Subcutaneous adipose tissue (tissue), 4 donors: ENCODE measurements around the gene GNG11. TPM values are rescaled to one million over a fixed set of nuclear protein-coding genes. Genes with fewer than 3 reads are reported as not detected.

ENCODE experiments used
- small RNA-seq: library from RNA; depleted of rRNA; stranded (forward); fragments of <200 nt; gene quantifications from one replicate; pipeline ENCODE3, GENCODE V24; 2016
- total RNA-seq, 4 donors: library from RNA; depleted of rRNA; stranded (reverse); fragments of >200 nt; gene quantifications; one replicate each; pipeline ENCODE4 v1.1.0, GENCODE V29; 2016
- TF ChIP-seq, protein P1 (sequence below): fragments of 450-650 bp; IDR thresholded peaks from one replicate; pipeline ENCODE4 v1.5.1; 2016; ENCODE audit warnings: low read depth, mild to moderate bottlenecking, control low read depth, antibody characterized with exemption, moderate library complexity

Gene GNG11
- total RNA-seq, 4 donors from 2014 or later, result 30.8 to 62.4 (median 43.2) TPM

DNA sequence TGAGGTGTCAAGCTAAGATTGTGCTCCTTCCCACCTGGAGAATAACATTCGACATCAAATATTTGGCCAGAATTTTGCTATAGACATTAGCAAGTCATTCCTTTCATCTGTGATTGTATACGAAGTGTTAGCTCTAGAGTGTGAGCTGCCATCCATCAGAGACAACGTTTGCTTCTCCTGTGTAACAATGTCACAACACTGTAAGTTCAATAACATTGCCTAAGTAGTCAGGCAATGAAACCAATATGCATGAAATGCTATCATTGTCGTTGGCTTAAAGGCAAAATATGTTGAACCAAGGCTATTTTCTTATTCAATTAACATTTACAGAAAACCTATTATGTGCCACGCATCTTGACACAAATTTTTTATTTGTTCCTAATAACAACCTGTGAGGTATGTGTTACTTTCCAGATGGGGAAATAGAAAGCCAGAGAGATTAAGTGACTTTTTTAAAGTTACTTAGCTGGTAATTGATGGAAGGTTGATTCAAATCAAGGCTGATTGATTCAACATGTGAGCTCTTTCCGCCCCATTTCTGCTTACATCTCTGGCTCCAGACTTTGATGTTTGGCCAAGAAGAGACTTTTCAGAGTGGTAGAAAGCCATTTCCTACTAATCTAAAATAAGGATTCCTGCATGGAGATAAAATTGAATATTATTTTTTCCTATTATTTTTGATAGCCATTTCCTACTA, 50.6 kb downstream of the GNG11 start:
- TF ChIP-seq, protein P1, sequence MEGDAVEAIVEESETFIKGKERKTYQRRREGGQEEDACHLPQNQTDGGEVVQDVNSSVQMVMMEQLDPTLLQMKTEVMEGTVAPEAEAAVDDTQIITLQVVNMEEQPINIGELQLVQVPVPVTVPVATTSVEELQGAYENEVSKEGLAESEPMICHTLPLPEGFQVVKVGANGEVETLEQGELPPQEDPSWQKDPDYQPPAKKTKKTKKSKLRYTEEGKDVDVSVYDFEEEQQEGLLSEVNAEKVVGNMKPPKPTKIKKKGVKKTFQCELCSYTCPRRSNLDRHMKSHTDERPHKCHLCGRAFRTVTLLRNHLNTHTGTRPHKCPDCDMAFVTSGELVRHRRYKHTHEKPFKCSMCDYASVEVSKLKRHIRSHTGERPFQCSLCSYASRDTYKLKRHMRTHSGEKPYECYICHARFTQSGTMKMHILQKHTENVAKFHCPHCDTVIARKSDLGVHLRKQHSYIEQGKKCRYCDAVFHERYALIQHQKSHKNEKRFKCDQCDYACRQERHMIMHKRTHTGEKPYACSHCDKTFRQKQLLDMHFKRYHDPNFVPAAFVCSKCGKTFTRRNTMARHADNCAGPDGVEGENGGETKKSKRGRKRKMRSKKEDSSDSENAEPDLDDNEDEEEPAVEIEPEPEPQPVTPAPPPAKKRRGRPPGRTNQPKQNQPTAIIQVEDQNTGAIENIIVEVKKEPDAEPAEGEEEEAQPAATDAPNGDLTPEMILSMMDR, result no peak

DNA sequence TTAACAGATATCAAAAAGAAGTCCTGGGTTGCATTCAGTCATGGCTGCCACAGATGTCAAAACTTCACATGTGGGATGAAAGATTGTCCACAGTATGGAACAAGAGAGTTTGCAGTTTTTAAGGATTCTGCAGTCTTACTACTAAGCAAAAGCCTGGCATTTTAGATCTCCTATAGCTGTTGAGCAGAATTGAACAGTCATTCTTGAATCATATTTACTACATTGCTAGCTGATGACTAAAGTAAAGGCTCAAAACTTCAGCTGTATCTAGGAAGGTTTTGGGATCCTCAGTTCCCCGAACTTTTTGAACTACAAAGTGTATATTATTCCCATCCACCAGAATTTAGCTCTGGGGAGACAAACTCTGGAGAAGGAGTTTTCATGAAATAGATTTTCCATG, 51.6 kb downstream of the GNG11 start:
- TF ChIP-seq, protein P1, result no peak

DNA sequence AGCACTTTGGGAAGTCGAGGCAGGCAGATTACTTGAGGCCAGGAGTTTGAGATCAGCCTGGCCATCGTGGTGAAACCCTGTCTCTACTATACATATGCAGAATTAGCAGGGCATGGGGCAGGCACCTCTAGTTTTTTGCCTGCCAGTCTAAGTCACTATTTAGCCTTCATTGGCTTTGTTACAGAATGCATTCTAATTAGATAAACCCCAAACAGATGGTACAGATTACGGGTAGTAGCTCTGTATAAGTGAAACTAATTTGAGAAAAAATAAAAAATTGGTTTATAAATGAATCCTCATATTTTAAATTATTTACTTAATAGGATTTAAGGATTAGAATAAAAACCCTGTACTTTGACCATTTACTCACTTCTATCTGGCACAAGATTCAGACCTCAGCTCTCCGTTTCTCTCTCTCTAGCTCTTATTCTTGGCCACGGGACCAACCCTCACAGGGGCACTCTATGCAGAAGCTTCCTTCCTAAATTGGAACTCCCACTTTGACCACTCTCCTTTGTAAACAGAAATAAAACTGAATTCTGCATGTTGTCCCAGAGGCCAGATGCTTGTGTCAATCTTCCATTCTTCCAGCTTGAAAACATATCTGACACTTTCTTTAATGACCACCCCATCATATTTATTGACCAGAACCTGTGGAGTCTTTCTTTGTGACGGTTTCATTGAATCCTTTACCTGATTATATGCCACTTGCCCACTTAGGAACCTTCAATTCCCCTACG, 55.8 kb downstream of the GNG11 start:
- TF ChIP-seq, protein P1, result no peak

Small RNA genes within 50 kb of the gene (small RNA-seq; reads per million reads assigned to genes)
- not detected for gene AC002076.2

Other genes with a start within 250 kb of the GNG11 start
- gene TFPI2, start 31.0 kb upstream of the GNG11 start, total RNA-seq, result 10 to 100 TPM in 1 of 4 donors, 1 to 10 TPM in 2, under 1 TPM in 1; 0.44 to 10.7 (median 4.8) TPM
- not detected for gene GNGT1, start 15.2 kb upstream of the GNG11 start, total RNA-seq
- 10 to 100 TPM; 23.3 to 46.5 (median 24.4) TPM for gene BET1, start 82.6 kb downstream of the GNG11 start, total RNA-seq